SIG-M5 (cell line): Measurements from ENCODE around the gene GASK1A.

Experiments
- DNase-seq: peaks from one replicate; lab custom pipeline; 2025; lab: John Stamatoyannopoulos, UW

GASK1A gene

GRCh38 chr3:43014956-43015355, 35.8 kb downstream of the GASK1A start:
- DNase-seq = no peak

GRCh38 chr3:43015572-43015971, 36.5 kb downstream of the GASK1A start:
- DNase-seq = no peak

GRCh38 chr3:43015991-43016865, 37.1 kb downstream of the GASK1A start:
- no peak for DNase-seq

- DNase-seq = no peak
These were observed 37.9 kb downstream of the GASK1A start for GRCh38 chr3:43017004-43017403.

- no peak for DNase-seq
These were observed 38.6 kb downstream of the GASK1A start for GRCh38 chr3:43017593-43018195.

- DNase-seq = no peak
These were observed 39.1 kb downstream of the GASK1A start for GRCh38 chr3:43018246-43018645.

GRCh38 chr3:43019006-43019809, 40.1 kb downstream of the GASK1A start:
- DNase-seq = no peak

GRCh38 chr3:43019826-43020225, 40.7 kb downstream of the GASK1A start:
- no peak for DNase-seq

GRCh38 chr3:43021186-43021585, 42.1 kb downstream of the GASK1A start:
- DNase-seq = no peak

- no peak for DNase-seq
These were observed 43.0 kb downstream of the GASK1A start for GRCh38 chr3:43022121-43022520.

- no peak for DNase-seq
These were observed 44.0 kb downstream of the GASK1A start for GRCh38 chr3:43023066-43023465.

- no peak for DNase-seq
These were observed 44.6 kb downstream of the GASK1A start for GRCh38 chr3:43023746-43024145.

- peak; percentile 39 for DNase-seq
These were observed 45.2 kb downstream of the GASK1A start for GRCh38 chr3:43024181-43024885.

GRCh38 chr3:43025423-43025822, 46.3 kb downstream of the GASK1A start:
- DNase-seq = no peak

- no peak for DNase-seq
These were observed 48.9 kb downstream of the GASK1A start for GRCh38 chr3:43028001-43028400.

GRCh38 chr3:43028678-43029490, 49.8 kb downstream of the GASK1A start:
- DNase-seq = no peak

GRCh38 chr3:43030162-43030935, 51.2 kb downstream of the GASK1A start:
- no peak for DNase-seq

- no peak for DNase-seq
These were observed 52.4 kb downstream of the GASK1A start for GRCh38 chr3:43031485-43031884.

- DNase-seq = no peak
These were observed 52.9 kb downstream of the GASK1A start for GRCh38 chr3:43031889-43032545.
